NCI-H1436 (cell line): Measurements from ENCODE around the gene ZNF777.
"Not testable (repeated sequence)": the region's sequence is repeated elsewhere in the genome, so short reads cannot be mapped to it uniquely, and the experiment has no call there.

Experiments used
- DNase-seq: peaks from one replicate; lab custom pipeline; 2025; lab: John Stamatoyannopoulos, UW

ZNF777 gene

DNA sequence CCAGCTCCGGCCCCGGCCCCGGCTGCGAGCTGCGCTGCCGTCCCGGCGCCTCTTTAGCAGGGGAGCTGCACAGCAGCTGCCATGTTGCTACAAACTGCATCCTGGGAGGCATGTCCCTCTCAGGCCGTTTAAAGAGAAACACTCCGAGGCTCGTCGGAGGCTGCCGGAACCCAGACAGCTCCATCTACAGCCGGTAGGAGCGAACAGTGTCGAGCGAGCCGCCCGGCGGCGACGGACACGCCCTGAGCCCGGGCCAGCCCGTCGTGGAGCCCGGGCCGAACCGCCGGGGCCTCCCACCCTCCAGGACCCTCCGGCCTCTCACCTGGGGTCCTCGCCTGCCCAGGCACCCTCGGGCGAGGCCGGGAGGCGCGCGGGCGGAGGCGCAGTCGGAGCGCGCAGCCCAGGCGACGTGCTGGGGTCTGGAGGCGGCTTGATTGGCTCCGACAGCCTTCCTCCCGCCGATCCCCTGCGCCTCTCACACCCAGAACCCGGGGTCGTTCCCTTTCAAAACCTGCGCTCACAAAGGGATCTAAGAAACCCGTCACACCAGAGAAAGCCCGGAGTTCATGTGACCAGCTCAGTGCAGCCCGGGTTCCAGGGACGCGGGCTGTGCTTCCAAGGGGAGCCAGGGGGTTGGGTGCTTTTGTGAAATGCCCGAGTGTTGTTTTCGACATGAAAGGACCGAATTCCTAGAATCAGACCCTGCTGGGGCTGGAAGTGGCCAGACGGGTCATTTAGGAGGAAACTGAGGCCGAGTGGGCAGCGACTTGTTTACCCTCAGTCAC is at the start of gene ZNF777:
ZNF777 (minus strand) TSS at position 570 of the 785 bp plus-strand sequence. CDS start 5,040 bp downstream, outside the sequence.
- DNase-seq = peak; percentile 60

DNA sequence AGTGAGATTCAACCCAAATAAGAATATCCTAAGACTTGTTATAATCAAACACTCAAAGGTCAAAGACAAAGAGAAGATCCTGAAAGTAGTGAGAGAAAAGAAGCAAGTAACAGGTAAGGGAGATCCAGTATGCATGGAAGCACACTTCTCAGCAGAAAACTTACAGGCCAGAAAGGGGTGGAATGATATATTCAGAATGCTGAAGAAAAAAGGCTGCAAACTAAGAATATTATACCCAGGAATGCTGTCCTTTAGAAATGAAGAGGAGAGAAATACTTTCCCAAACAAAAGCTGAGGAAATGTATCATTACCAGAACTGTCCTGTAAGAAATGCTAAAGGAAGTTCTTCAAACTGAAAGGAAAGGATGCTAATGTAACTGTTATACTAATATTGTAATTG is 49.4 kb upstream of the ZNF777 start:
- no peak for DNase-seq

DNA sequence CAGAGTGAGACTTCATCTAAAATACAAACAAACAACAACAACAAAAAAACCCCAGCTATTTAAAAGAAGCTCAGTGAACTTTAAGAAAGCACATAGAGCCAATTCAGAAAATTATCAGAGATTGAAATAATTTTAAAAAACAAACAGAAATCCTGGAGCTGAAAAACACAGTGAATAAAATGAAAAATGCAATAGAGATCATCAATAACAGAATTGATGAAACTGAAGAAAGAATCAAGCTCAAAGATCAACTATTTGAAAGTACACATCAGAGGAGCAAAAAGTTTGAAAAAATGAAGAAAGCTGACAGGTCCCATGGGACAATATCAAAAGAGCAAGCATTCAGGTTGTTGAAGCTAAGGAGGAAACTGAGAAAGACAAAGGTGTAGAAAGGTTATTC is 48.9 kb upstream of the ZNF777 start:
- DNase-seq = no peak

DNA sequence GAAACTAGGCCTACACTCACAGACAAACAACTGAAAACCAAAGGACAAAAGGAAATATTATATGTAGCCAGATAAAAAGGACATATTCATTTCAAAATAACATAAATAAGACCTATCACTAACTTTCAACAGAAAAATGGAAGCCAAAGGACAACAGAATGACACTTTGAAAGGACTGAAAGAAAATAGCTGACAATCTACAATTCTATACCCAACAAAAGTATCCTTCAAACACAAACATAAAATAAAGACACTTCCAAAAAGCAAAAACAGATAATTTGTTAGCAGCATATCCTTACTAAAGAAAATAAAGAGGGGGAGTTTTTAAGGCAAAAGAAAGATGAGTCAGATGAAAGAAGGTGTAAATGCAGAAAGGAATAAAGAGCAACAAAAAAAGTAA is 44.7 kb upstream of the ZNF777 start:
- DNase-seq = no peak

DNA sequence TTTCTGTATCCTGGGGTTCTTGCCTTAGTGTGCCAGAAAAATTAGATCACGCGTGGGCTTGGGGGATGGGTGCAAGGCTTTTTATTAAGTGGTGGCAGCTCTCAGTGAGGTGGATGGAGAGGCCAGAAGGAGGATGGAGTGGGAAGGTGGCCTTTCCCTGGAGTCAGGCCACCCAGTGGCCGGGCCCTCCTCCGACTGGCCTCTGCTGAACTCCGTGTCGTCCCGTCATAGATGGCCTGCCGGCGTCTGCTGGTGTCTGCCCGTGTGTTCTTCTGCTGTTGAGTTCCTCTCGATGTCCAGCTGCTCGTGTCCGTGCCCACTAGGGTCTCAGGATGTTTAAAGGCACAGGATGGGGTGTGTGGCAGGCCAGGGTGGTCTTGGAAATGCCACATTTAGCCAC is 40.8 kb upstream of the ZNF777 start:
- no peak for DNase-seq

DNA sequence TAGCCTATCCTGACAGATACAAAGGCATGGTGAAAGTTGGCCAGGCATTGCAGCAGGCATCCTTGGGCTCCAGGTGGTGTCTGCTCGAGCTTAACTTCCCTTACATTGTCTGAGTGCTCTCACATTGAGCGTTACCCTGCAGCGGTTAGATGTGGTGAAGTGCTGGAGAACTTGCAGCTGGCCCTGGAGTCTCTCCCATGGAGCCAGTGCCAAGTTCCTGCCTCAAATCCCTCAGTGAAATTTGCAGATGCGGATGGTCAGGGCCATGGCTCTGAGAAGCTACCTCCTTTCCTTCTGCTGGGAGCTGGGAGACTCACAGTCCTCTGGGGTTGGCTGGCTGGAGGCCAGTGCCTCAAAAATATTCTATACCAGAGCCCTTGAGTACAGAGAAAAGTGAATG is 40.0 kb upstream of the ZNF777 start:
- DNase-seq = no peak

DNA sequence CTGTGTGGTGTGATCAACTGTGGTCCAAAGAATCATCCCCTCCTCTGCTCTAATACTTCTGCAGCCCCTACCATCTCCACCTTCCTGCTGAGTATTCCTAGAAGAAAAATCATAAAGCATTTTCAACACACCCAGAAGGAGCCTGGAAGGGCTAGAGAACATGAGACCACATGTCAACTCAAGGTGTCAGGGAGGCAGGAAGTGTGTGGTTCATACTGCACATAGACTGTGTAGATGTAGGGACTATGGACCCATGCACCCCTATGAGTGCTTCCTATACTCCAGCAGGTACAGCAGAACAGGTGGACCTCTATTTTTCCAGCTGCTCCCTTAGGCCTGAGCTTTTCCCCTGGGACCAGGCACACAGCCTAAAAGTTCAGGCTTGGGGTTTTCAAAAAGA is 39.3 kb upstream of the ZNF777 start:
- no peak for DNase-seq

DNA sequence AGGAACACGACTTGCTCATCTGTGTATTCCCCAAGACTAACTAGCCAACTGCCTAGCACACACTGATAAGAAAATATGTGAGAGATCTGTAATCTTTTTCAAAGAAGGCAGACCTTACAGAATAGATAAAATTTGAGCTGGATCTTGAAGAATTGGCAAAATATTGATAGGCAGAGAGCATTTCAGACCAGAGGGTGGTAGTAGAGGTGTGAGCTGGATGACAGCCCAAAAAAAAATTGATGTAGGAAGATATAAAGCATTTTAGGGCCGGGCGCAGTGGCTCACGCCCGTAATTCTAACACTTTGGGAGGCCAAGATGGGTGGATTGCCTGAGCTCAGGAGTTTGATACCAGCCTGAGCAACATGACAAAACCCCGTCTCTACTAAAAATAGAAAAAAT is 37.9 kb upstream of the ZNF777 start:
- DNase-seq = no peak

DNA sequence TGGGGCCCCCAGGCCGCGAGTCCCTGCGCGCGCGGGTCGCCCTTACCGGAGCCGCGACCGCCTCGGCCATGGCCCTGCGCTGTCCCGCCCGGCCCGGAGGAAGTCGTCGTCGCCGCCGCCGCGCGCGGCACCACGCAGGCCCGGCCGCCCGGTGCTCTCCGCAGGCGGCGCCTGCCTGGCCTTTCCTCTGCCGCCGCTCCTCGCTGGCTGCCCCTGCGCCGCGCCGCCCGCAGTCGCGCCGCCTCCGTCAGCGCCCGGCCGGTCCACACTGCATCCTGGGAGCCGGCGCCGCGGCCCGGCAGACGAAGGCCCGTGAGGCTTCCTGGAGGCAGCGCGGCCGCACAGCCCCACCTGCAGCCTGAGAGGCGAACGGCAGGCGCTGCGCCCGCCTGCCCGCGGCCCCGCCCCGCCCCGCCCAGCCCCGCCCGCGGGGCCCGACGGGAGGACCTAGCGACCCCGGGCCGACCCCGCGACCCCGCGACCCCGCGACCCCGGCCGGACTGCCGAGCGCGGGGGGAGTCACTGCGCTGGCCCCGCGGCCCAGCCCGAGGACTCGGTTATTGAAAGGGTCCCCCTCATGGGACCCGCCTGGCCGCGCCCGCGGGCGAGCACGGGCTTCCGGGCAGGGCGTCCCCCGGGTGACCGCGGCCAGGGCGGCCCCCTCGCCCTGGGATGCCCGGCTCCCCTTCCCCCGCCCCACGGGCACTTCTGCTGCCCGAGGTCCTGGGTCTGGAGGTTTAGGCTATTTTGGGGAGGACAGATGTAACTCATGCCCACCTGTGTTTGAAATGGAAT is 36.8 kb upstream of the ZNF777 start, which contains the start of gene ZNF746:
ZNF746 (minus strand) TSS at position 343 of the 795 bp plus-strand sequence; CDS start at position 70, 273 bp downstream.
- peak; percentile 75 for DNase-seq

DNA sequence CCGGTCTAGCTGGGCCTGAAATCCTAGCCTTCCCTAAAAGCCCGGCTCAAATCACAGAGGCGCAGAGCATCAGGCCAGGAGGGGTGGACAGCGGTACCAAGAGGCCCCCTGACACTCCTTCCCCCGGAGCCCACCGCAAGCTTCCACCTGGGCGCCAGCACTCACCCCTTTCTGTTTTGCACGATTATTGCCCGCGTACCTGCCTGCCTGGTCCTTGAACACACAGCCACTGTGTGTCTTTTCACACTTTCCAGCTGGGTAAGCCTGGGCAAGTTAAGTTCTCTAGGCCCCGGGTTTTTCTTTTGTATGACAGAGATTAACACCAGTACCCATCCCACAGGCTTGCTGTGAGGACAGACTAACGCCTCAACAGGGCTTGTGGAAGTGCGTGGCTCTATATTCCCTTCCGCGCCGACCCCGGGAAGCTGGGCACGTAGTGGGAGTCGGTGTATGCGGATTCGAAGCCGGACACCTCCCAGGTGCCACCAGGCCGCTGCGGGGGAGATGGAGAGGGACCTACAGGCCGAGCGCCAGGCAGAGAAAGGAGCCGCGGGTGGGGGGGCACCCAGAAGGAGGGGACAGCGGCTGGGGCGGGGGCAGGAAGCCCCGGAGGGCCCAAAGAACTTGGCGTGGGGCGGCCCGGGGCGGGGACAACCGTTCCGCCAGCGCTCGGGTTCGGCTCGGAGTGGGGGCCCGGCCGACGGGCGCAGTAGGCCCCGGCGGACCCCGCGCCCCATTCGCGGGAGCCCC is 36.0 kb upstream of the ZNF777 start:
- DNase-seq = no peak

DNA sequence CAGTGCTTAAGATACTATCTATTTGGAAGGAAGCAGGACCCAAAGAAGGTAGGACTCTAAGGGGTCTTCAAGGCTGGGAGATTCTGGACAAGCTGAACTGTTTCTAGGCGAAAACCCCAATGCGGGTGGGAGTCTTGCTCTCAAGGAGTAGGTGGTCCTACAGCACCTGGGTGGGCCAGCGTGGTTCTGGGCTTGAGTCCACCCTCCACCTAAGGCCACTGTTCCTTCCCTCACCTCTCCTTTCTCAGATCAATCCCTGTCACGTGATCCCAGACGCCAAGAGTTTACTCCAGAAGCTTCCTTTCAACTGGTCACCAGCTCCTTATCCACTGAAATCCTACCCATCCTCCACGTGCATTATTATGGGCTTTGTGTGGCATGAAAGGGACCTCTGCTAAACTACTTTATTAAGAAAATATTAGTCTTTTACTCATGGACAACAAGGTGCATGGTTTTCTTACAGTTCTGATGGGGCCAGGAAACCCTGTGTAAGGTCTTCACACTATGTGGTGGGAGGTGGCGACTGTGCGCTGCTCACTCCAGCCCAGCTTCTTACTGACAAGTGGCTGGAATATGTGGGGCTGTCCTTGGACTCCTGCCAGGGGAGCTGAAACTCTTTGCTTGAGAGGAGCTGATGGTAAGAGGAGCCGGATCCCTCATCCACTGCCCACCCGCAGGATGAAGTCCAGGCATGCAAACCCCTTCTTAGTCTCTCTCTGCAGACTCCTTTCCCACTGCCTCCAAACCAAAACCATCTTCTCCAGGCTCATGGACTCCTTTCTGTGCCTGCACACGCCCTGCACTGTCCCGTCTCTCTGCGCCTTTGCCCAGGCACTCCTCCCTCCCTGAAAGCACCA is 35.2 kb upstream of the ZNF777 start:
- DNase-seq = peak; percentile 2

DNA sequence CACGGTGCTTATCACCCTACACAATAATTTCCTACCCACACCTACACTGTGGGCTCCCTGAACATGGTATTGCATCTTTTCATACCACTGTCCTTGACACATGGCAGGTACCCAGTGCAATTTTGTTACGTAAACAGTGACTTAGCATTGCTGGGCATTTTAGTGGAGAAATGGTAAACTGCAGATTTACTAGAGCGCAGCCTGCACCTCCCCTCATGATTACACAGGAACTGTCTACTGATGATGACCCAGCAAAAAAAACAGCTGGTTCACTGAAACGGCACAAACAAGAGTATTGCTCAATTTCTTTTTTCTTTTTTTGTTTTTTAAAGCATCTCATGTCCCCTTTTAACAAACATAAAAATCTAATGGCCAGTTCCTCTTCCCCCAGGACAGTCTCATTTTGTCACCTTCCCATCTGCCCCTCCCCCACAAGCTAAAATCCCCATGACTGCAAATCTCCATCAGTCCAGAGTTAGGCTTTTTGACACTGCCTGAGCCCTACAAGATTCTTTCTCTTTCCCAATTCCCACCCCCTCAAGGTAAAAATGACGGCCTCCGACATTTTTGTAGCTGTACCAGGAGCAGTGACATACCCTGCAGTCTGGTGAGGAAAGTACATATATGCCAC is 34.0 kb upstream of the ZNF777 start:
- DNase-seq = no peak

DNA sequence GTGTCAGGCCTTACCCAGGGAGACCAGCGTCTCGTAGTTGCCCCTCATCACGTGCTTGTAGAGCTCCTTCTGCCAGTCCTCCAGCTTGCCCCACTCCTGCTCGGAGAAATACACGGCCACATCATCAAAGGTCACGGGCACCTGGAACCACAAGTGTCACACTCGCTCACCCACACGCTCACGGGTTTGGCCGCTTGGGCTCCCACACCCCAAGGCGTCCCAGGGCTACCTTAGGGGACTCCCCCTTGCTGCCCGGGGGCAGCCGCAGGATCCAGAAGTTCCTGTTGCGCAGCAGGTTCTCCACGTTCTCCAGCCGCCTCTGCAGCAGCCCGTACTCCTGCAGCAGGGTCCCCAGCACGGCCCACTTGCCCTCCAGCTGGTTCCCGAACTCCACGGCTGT is 33.1 kb upstream of the ZNF777 start:
- not testable (repeated sequence) for DNase-seq

DNA sequence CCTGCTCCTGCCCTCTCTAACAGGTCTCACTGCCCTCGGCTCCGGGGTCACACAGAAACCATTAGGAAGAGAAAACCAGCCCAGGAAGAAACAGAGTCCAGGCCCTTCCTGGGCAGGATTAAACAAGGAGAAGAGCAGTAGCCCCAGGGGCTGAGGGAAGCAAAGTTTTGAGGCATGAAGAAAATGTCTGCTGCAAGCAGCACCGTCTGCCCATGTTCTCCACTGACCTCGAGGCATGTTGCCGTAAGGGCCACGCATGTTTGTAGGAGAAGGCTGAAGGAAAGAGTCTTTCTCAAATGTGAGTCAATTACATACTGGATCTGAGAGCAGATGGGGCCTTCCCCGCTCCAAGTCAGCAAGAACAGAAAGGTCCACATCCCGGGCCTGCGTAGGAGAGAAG is 32.5 kb upstream of the ZNF777 start:
- no peak for DNase-seq

DNA sequence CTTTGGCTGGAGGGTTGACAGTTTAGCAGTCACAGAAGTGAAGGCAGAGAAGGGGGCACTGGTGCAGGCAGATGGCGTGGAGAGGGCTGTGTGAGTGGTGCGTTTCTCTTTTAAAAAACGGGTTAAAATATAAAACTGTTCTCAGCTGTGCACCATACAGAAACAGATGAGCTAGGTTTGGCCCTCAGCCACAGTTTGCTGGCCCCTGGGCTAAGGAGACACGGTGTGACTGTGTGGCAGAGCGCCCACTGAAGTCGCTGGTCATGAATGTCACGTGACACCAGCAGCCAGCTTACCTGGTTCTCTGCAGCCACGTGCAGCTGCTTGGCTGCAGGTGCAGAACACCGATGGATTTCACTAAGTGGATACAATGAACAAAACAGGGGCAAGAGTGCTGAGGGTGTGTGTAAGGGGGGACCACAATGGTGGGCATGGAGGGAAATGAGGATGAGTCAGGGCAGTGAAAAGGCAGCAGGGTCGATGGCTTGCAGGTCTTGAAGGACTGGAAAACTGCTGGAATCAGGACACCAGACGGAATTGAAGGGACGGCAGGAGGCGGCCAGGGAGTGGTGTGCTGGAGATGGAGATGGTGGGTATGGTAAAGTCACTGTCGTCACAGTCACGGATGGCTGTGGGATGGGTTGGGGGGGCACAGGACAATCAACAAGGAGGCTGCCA is 29.4 kb upstream of the ZNF777 start:
- no peak for DNase-seq

DNA sequence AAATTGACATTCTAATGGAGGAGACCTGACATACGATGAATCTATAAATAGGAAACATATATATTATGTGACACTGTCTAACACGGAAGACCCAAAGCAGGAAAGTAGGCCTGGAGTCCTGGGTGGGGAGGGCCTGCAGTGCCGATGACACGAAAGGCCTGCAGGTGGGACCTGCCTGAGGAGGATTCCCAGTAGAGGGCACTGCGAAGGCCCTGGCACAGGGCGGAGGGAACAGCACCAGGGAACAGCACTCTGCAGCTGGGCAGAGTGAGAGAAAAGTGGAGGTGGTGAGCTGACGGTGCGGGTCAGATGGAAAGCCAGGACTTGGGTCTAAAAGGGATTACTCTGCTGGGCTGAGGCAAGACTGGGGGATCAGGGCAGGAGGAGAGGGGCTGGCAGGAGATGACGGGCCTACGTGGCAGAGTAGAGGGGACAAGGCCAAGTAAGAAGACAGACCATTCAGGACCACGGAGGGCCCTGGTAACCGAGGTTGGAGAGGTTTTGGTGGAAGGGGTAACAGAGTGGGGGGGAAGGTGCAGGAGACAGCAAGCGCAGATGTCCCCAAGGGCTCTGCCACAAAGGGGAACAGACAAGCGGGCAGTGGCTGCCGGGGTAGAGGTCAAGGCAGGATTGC is 28.6 kb upstream of the ZNF777 start:
- DNase-seq = no peak

DNA sequence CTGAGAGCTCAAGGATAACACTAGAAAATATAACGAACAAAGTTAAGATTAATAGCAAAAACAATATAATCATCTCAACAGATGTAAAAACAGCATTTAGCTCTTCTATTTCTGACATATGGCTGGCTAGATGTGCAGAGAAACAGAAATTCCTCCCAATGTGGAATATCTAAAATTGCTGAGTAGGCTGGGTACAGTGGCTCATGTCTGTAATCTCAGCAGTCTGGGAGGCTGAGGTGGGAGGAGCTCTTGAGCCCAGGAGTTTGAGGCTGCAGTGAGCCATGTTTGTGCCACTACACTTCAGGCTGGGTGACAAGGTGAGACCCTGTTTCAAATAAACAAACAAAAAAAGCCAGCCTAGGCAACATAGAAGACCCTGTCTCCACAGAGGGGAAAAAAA is 18.7 kb upstream of the ZNF777 start:
- DNase-seq = no peak

DNA sequence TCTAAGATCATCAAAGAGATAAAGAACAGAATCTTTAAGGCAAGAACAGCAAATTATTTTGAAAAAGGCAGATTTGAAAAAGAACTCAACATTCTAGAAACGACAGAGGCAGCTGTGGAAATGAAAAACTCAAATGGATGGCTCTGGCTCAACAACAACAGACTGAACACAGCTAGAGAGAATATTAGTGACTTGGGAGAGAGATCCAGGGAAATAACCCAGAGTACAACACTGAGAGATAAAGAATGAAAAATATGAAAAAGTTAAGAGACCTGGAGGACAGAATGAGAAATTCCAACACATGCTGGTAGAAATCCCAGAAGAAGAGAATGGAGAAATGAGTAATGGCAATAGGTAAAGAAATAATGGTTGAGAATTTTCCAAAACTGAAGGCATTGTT is 17.9 kb upstream of the ZNF777 start:
- DNase-seq = no peak

DNA sequence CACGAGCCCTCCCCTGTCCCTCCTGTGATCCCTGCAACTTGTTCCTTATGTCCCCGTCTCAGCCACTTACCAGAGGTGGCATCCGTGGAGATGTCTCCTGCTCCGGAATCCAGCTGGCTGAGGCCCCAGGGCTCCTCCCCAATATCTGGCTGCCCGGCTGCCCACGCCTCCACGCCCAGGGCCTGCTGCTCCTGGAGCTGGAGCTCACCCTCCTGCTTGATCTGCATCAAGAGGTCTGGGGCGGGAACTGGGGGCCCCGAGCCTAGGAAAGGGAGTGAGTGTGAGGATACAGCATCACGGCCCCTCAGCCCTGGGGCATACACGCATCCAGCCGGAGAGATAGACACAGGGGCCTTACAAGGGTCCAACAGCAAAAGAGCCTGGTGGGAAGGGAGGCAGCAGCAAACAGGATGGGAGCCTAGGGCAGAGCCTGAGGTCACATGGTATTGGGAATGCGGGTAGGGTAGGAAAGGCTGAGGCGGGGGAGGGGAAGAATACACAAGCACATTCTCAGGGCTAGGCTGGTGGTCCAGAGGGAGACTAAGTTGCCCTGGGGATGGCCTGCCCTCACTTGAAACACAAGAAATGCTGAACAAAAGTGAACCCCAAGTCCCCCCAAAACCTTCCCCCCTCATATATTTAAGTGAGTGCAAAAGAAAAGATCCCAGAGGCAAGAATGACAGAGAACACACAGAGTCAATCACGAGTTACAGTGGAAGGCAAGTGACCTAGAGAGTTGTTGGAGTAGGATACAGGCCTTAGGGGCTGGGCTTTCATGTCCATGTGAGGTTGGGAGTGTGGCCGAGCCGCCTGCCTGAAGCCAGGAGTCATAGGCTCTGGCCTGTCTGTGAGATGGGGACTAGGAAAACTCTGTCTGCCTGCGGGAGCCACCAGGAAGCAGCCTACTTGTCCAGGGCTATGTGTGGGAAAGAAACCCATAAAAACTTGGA is 16.9 kb upstream of the ZNF777 start:
- no peak for DNase-seq
